GM20000 (cell line): ENCODE data around the gene NCK2.

Source experiments
- DNase-seq: peaks from one replicate; pipeline ENCODE4 v3.0.0; 2012; ENCODE audit warnings: low spot score
- CTCF ChIP-seq: IDR thresholded peaks from 2 replicates; pipeline ENCODE4 v1.5.1; 2012; ENCODE audit warnings: mild to moderate bottlenecking, control low read depth; ENCODE audit errors: extremely low read depth, missing control alignments

The NCK2 gene

GRCh38 chr2:105933906-105934305 is 189.2 kb downstream of the NCK2 start:
- no peak for DNase-seq
- TF ChIP-seq CTCF: no peak

GRCh38 chr2:105934467-105934866 is 189.8 kb downstream of the NCK2 start:
- no peak for TF ChIP-seq CTCF

GRCh38 chr2:105935063-105935462 is 190.4 kb downstream of the NCK2 start:
- TF ChIP-seq CTCF: no peak
- DNase-seq: no peak

More at GRCh38 chr2:105934467-105934866, 189.8 kb downstream of the NCK2 start:
- no peak for DNase-seq

GRCh38 chr2:105936954-105937353 is 192.2 kb downstream of the NCK2 start:
- DNase-seq: no peak
- no peak for TF ChIP-seq CTCF

- no peak for DNase-seq
- TF ChIP-seq CTCF: no peak
Measured at GRCh38 chr2:105937498-105938097, 192.9 kb downstream of the NCK2 start.
